Endodermal cell (in vitro differentiated cells): Measurements from ENCODE around the gene DVL1. TPM values are rescaled to one million over a fixed set of nuclear protein-coding genes. Genes with fewer than 3 reads are reported as not detected.

Experiments used
- DNase-seq: peaks from one replicate; pipeline ENCODE4 v3.0.0-alpha.2; 2017
- H3K27ac ChIP-seq: 2 replicates; pipeline ENCODE4 v1.5.1; 2013; ENCODE audit warnings: mild to moderate bottlenecking, low read depth, low read length, moderate library complexity
- H3K27me3 ChIP-seq: 2 replicates; pipeline ENCODE4 v1.6.1; 2013; ENCODE audit warnings: mild to moderate bottlenecking, low read length, moderate library complexity; ENCODE audit not compliant: insufficient read depth, control insufficient read depth, poor library complexity, severe bottlenecking
- H3K36me3 ChIP-seq: 2 replicates; pipeline ENCODE4 v1.7.0; 2013; ENCODE audit warnings: mild to moderate bottlenecking, low read length, moderate library complexity; ENCODE audit not compliant: control insufficient read depth, insufficient read depth
- H3K4me1 ChIP-seq: one replicate; pipeline ENCODE4 v1.7.0; 2013; ENCODE audit warnings: low read length; ENCODE audit not compliant: control insufficient read depth, insufficient read depth
- H3K4me3 ChIP-seq: 2 replicates; pipeline ENCODE4 v1.5.1; 2013; ENCODE audit warnings: mild to moderate bottlenecking, low read length, moderate library complexity
- H3K9ac ChIP-seq: 2 replicates; pipeline ENCODE4 v1.6.1; 2013; ENCODE audit warnings: mild to moderate bottlenecking, low read length, moderate library complexity; ENCODE audit not compliant: poor library complexity, severe bottlenecking; ENCODE audit errors: extremely low read depth
- H3K9me3 ChIP-seq: 2 replicates; pipeline ENCODE4 v1.6.1; 2013; ENCODE audit warnings: mild to moderate bottlenecking, low read length, moderate library complexity; ENCODE audit not compliant: control insufficient read depth
- H3K27ac Mint-ChIP-seq: 2 replicates; pipeline ENCODE4 v1.8.0; 2020; ENCODE audit warnings: mixed read lengths
- H3K27me3 Mint-ChIP-seq: 2 replicates; pipeline ENCODE4 v1.8.0; 2021; ENCODE audit warnings: mild to moderate bottlenecking, mixed read lengths; ENCODE audit not compliant: insufficient read depth
- H3K36me3 Mint-ChIP-seq: 2 replicates; pipeline ENCODE4 v1.8.0; 2020; ENCODE audit warnings: low read depth, mixed read lengths
- H3K4me1 Mint-ChIP-seq: 2 replicates; pipeline ENCODE4 v1.8.0; 2020; ENCODE audit warnings: mixed read lengths
- H3K4me3 Mint-ChIP-seq: 2 replicates; pipeline ENCODE4 v1.8.0; 2020; ENCODE audit warnings: mild to moderate bottlenecking, moderate library complexity, mixed read lengths
- H3K9me3 Mint-ChIP-seq: 2 replicates; pipeline ENCODE4 v1.8.0; 2020; ENCODE audit warnings: mild to moderate bottlenecking, mixed read lengths
- CTCF ChIP-seq: fragments of 200-600 bp; sonication (generic); conservative IDR thresholded peaks from 2 replicates; pipeline ENCODE4 v1.5.0; 2021; ENCODE audit warnings: antibody characterized with exemption, mild to moderate bottlenecking
- WGBS, 2 experiments: methylation state at CpG; one replicate each; pipeline versions ENCODE4 v1.1.5 to v1.1.7; 2013; ENCODE audit warnings: missing lambda C conversion rate in 2 of 2, mixed read lengths in 1 of 2; ENCODE audit not compliant: insufficient coverage in 1 of 2, insufficient read length in 1 of 2; 5-methylcytosine and 5-hydroxymethylcytosine counted together
- total RNA-seq, 2 donors: library from RNA; stranded (reverse); fragmentation: NEBNext Ultra II Directional in 1 of 2; extraction: Animal tissue kit (Norgen Biotek cat#: 25700) in 1 of 2; gene quantifications; 2 replicates in 1 of 2; 3 replicates in 1 of 2; pipeline ENCODE4 v1.2.1, GENCODE V29; 2021

Gene DVL1
- total RNA-seq, 2 donors from 2014 or later: 71.9 to 73.3 TPM

DNA sequence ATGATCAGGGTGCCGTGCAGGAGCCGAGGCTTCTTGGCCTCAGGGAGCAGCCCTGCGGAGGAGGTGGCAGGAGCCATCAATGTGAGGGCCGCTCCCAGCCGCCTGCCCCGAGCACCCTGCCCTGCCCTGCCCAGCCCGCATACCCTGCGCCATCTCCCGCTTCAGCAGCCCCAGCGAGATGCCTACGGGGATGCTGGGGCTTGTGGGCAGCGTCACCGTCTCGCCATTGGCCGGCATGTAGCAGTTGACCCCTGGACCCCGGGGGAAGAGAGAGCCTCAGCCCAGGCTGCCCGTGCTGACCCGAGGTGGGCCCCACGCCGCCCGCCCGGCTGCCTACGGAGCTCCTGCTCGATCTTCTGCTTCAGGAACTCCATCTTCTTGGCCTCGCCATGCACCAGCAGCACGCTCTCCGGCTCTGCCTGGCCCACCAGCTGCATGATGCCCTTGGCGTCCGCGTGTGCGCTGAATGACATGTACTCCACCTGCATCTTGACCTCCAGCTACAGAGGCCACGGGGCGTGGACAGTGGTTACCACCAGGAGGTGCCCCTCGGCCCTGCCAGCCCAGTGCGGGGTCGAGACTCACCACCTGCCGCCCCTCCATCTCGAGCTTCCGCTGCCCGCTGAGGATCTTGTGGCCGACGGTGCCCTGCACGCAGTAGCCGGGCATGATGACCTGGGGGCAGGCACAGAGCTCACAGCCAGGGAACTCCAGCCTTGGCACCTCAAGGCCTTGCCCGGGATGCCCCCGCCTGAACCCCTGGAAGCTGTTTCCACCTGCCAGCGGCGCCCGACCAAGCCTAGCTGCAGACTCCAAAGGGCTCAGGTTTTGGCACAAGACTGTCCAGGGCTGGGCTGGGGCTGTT, 36.5 kb downstream of the DVL1 start:
- no peaks in the 10 kb centered on the region for H3K9me3 Mint-ChIP-seq
- TF ChIP-seq CTCF: no peak
- H3K36me3 Mint-ChIP-seq: peaks cover 21% of the 10 kb centered on the region
- Histone ChIP-seq H3K4me3 (no peak overlapping the region), H3K4me1 (no peaks in the 10 kb centered on the region), H3K36me3 (peaks cover 43% of the 10 kb centered on the region), H3K9ac (no peak overlapping the region), H3K9me3 (no peaks in the 10 kb centered on the region), H3K27ac (no peak overlapping the region), H3K27me3 (no peaks in the 10 kb centered on the region)
- peaks cover 3% of the 10 kb centered on the region for H3K4me1 Mint-ChIP-seq
- WGBS, 2 experiments: 94 to 98% methylated on average over 41 to 49 of the region's 49 CpGs
- DNase-seq: no peak
- H3K27me3 Mint-ChIP-seq: no peaks in the 10 kb centered on the region
- H3K4me3 Mint-ChIP-seq: no peak overlapping the region
- no peak overlapping the region for H3K27ac Mint-ChIP-seq

- peaks cover 16% of the 10 kb centered on the region for H3K36me3 Mint-ChIP-seq
- no peak for DNase-seq
- no peak overlapping the region for H3K27ac ChIP-seq
- no peaks in the 10 kb centered on the region for H3K27me3 ChIP-seq
- H3K27ac Mint-ChIP-seq: no peak overlapping the region
- H3K27me3 Mint-ChIP-seq: no peaks in the 10 kb centered on the region
- peaks cover 4% of the 10 kb centered on the region for H3K4me1 ChIP-seq
- peaks cover 36% of the 10 kb centered on the region for H3K36me3 ChIP-seq
- H3K4me1 Mint-ChIP-seq: peaks cover 11% of the 10 kb centered on the region
- no peak overlapping the region for H3K4me3 ChIP-seq
- H3K9me3 Mint-ChIP-seq: no peaks in the 10 kb centered on the region
- H3K9me3 ChIP-seq: no peaks in the 10 kb centered on the region
- 94 to 98% methylated on average over 15 to 22 of the region's 22 CpGs for WGBS, 2 experiments
- no peak overlapping the region for H3K4me3 Mint-ChIP-seq
- TF ChIP-seq CTCF: no peak
- no peak overlapping the region for H3K9ac ChIP-seq
These were observed 37.8 kb downstream of the DVL1 start for GRCh38 chr1:1311107-1312104.

GRCh38 chr1:1310476-1311053, 38.7 kb downstream of the DVL1 start:
- no peak for DNase-seq
- H3K36me3 ChIP-seq: peaks cover 36% of the 10 kb centered on the region
- no peak overlapping the region for H3K27ac ChIP-seq
- peaks cover 11% of the 10 kb centered on the region for H3K4me1 ChIP-seq
- TF ChIP-seq CTCF: no peak
- no peaks in the 10 kb centered on the region for H3K9me3 ChIP-seq
- no peak overlapping the region for H3K4me3 ChIP-seq
- Mint-ChIP-seq H3K4me1 (peaks cover 13% of the 10 kb centered on the region), H3K36me3 (peaks cover 11% of the 10 kb centered on the region), H3K4me3 (no peak overlapping the region), H3K9me3 (no peaks in the 10 kb centered on the region), H3K27ac (no peak overlapping the region), H3K27me3 (no peaks in the 10 kb centered on the region)
- H3K27me3 ChIP-seq: no peaks in the 10 kb centered on the region
- 94 to 95% methylated on average over 14 to 21 of the region's 21 CpGs for WGBS, 2 experiments
- no peak overlapping the region for H3K9ac ChIP-seq
